HG02885 (cell line): ENCODE measurements around the gene TMEM178B.
"Not testable (repeated sequence)": the region's sequence is repeated elsewhere in the genome, so short reads cannot be mapped to it uniquely, and the experiment has no call there.

Experiments used
- ATAC-seq: cut with Tn5 transposase; IDR thresholded peaks from one replicate; pipeline ENCODE4 v1.9.1; 2021; ENCODE audit warnings: mild to moderate bottlenecking; ENCODE audit not compliant: unreplicated experiment, poor library complexity

The TMEM178B gene

DNA sequence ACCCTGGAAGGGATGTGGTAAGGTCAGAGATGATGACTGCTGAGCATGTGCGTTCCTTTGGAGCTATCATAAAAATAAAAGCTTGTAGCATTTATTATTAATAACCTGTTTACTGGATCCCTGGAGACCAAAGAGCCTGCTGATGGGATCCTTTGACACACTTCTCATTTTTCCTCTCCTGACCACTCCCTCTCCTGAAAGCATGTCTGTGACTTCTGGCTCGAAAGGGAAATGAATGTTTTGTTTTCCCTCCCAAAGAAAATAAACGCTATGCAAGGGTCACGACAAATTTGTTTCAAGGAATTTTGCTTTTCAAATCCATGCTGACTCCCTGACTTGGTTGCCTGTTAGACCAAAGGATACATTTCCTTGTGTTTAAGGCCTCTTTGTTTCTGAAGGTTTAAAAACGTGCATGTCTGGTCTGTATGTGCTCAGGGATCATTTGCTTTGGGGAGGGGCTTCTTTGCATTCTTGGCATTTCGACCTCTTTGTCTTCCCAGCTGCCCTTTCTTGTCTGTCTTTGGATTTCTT is 292.3 kb downstream of the TMEM178B start:
- no peak for ATAC-seq

DNA sequence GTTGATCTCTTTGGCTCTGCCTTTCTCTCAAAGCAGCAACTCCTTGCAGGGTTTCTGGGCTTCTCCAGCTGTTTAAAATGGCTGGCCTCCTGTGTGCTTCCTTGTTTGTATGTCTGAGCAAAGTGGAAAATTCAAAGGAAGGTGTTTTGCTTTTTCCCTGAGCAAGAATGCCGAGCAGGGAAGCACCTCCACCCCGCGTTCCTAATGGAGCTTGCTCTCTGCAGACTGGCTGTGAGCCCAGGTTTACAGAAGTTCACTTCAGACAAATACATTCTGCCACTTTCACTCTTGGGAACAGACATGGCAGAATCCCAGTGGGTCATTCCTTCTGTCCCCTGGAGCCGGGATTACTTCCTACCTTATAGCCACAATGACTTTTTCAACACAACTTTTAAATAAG is 295.6 kb downstream of the TMEM178B start:
- no peak for ATAC-seq

DNA sequence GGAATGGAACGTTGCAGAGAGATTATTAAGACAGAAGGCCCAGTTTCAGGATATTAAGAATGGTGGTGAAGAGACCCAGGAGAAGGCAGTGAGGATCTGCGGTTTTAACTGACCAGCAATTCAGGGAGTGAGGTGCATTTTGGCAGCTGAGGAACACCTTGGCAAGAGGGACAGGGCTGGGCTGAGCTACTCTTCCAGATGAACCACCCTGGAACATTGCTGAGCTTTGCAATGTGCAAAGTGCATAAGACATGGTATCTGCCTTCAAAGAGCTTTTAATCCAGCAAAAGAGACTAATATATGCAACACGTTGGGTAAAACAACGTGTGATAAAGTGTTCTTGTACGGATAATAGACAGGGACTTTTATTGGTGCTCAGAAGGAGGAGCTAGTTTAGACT is 296.3 kb downstream of the TMEM178B start:
- ATAC-seq: no peak

DNA sequence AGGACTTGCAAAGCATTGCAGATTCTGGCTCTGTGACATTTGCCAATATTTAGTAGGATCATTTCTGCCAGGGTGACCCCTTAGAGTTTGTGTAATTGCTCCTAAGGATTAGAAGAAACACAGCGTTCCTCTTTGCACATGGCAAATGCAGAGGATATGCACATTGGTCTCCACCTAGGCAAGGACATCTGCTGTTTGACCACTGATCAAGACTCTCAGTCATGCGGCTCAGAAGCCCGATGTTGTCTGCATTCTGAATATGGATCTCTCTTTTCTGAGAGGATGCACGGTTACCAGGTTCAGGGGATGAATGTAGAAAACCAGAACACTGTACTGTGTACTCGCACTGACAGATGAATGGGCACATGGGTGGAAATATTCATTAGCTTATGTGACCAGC is 296.8 kb downstream of the TMEM178B start:
- ATAC-seq: no peak

DNA sequence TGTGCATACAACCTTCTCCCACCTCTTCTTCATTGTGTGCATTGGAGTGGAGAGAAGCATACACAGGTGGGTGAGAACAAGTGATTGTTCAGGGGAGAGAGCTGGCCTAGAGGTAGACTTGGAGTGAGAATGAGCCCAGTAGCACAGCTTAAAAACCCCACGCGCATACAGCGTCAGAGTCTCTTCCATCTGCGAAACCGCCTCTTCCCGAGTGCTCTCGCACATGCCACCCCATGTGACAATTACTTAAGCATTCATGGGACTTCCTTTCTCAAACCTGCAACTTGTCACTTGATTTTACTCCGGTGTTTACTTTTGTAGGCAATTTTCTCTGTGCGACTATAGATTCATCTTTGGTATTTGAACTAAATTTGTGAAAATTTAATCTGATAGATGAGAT is 300.6 kb downstream of the TMEM178B start:
- no peak for ATAC-seq

DNA sequence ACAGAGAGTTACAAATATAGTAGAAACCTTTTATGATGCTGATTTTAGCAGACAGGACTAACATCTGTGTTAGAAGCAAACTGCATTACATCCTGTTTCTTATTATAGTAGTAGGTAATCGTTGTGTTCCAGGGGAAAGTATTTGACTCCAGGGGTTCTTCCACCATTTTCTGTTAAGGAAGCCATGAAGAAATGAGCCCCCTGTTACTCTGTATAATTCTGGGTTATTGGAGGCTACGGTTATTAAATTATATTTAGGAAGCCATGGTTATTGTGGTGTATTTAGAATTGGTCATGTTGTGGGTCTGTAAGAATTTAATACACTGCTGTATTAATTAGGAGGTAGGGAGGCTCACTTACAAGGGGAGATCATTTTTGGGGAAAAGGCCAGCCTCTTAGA is 301.6 kb downstream of the TMEM178B start:
- no peak for ATAC-seq

DNA sequence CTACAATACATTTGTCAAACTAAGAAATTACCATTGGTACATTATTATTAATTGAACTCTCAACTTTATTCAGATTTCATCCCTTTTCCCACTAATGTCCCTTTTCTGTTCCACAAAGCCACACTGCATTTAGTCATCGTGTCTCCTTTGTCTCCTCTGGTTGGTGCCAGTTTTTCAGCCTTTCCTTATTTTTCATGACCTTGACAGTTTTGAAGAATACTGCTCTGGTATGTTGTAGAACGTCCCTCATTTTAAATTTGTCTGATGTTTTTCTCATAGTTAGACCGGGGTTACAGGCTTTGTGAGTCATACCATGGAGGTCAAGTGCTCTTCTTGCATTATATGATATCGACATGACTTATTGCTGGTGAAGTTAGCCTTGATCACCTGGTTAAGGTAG is 304.0 kb downstream of the TMEM178B start:
- no peak for ATAC-seq

DNA sequence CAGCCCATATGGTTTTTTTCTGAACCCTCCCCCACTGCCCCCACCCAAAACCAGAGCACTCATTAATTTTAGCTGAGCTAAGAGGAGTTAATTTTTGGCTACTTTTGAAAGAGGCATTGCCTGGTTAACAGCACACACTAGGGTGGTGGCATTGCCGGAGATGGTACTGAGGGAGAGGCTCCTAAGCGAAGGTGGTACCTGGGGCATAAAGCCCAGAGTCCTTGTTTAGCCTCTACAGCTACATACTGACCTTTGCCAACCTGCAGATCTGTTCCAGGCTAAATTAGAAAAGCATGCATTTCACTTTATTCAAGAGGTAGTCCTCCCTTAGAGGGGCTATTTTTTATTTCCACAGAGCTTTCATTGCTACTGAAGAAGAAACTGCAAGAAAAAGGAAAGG is 304.5 kb downstream of the TMEM178B start:
- ATAC-seq: no peak

DNA sequence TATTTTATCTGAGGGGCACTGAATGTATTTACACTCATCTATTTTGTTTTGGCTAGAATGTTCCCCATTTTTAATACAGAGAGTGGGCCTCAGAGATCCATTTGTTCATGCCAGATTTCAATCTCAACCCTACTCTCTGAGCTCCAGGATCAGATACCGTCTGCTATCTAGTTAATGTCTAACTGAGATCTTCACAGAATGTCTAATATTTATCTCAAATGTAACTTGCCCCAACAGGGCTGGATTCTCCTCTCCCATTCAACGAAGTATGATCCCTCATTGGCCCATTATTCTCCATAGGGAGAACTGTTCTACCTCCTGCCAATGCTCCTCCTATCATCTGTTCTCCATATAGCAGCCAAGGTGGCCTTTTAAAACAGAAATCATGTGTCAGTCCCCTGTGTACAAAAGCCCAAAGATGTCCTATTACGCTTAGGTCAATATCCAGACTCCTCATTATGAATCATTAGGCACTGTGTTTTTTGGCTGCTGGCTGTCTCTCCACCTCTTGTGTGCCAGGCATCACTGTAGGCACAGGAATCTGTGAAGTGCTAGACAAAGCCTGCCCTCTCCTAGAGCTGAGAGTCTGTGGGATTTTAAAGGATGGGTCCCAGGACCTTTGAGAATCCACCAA is 308.0 kb downstream of the TMEM178B start:
- no peak for ATAC-seq

DNA sequence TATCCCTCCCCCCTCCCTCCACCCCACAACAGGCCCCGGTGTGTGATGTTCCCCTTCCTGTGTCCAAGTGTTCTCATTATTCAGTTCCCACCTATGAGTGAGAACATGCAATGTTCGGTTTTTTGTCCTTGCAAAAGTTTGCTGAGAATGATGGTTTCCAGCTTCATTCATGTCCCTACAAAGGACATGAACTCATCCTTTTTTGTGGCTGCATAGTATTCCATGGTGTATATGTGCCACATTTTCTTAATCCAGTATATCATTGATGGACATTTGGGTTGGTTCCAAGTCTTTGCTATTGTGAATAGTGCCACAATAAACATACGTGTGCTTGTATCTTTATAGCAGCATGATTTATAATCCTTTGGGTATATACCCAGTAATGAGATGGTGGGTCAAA is 309.5 kb downstream of the TMEM178B start:
- ATAC-seq: not testable (repeated sequence)

DNA sequence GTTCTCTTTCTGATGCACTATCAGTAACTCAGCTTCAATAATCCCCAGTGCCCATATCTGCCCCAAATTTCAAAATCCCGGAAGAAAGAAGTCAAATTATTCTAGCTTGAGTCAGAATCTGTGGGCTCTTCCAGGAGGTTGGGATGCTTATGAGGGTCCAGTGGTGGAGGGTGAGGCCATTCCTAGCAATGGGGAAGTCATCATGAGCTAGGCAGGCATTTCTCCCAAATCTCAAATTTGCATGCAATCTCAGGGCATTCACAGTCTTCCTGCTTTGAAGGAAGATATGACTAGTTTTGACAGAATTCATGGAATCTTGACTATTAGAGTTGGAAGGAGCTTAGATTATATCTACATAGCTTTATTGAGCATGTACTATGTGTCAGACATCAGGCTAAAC is 313.0 kb downstream of the TMEM178B start:
- no peak for ATAC-seq

DNA sequence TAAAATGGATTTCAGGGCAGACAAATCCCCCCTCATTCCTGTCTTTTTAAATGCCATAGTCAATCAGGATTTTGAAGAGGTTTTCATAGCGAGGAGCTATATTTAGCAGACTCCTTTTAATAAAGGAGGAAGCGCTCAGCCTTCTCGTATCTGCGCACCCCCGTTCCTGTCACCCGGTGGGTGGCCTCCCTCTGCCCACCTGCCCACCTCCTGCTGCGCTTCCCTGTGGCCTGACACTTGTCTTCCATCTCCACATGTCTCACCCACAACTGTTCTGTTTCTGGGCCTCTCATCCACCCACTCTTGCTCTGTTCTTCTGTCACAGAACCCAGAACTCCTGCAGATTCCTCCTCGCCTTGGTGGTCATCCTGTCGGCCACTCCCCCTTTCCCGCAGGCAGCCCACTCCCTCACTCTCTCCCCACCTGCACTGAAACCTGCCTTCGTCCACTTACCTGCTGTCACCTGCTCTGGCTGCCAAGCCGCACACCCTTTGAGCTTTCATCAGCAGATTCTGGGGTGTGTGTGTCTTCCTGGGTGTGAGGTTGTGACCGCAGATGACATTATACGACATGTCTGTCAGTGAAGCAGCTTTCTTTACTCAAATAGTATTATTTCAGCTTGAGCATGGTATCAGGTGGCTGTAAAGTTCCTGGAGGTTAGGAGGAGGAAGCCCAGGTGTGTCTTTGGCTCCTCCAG is 313.8 kb downstream of the TMEM178B start:
- no peak for ATAC-seq

DNA sequence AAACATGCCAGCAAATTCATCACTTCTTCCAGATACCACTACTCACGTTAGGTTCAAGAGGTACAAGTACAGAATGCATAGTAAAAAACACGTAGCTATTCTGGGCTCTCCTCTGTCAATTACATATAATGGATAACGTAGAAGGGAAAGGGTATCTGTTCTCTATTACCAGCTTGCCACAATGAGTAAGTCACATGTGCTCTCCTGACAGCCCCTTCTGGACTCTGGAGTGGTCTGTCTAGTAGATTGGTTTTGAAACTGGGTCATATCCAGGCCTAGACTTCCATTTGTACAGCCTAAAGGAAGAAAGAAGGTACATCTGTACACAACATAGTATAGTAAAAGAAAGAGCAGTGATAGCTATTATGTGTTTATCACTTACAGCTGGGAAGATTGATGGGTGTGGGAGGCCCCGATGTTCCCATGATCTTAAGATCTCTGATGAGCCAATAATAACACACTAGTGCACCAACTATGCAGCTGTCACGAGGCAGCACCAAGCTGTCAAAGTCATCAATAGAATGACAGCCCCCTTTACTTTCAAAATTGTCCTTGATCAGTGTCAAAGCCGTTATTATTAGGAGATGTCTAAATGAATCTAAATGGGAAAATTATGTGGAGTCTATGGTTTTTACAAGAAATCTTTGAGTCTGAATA is 315.4 kb downstream of the TMEM178B start:
- ATAC-seq: no peak

DNA sequence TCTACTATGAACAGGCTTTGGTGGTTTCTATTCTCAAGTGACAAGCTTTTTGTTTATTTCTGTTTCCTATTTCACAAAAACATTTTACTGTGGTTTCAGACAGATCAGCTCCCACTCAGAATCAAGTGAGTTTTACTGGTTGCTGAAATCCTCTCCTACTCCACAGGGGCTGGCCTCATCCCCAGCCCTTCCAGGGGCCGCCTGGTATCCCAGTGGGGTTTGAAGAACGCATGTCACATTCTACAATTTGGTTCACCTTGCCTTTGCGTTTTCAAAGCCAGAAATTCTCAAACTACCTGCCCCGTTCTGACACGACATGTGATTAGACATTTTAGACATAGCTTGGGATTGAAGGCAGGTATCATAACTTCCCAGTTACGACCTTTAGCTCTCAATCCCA is 316.5 kb downstream of the TMEM178B start:
- no peak for ATAC-seq

DNA sequence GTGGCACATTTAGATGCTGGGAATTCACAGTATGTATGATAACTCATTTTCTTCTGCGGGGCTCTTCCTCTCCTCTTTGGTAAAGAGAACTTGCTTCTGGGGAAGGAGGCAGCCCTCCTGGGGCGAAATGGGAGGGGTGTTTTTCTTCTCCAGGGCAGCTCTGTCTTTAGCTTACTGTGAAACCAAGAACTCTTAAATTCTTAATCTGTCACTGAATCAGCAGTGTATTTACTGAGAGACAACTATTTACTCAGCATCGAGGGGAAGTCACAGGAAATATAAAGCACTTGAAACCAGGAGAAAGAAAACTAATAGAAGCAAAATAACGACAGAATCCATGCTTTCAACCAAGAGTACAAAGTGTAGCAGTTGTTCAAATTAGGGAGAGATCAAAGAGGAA is 319.2 kb downstream of the TMEM178B start:
- no peak for ATAC-seq

DNA sequence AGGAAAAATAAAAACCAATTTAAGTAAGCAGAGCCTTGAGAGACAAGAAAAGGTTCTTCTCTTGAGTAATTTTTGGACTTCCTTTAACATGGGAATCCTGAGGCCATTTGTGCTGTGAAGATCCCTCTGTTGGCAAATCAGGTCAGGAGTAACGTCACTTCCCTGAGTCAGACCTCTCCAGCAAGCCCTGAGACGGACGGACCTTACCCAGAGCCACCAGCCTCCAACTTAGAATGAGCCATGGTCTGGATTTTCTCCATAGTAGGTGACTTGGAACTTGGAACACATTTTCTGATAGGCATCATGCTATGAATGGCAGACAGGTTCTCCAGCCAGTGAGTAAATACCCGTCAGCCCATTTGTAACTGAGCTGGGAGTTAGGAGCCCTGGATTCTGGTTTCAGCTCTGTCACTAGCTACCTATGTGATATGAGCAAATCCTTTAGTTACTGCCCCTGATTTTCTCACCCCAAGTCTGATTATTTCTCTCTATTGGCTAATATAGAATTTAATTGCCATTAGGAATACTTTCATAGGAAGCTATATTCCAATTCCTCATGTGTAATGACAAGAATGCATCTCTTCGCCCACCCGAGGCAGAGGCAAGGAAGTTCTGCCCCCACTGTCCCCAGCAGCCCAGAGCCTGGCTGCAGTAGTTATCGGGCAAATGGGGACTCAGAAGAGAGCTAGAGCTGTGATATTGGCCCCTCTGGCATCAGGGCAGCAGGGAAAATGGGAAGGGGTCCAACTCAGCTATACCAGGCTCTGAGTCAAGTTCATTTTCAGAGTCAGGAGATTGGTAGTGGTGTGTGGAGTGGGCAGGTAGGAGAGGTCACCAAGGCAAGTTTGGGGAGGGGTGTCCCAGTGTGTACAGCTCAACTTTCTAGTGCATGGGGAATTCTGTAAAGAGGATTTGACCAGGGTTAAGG is 323.6 kb downstream of the TMEM178B start:
- no peak for ATAC-seq

DNA sequence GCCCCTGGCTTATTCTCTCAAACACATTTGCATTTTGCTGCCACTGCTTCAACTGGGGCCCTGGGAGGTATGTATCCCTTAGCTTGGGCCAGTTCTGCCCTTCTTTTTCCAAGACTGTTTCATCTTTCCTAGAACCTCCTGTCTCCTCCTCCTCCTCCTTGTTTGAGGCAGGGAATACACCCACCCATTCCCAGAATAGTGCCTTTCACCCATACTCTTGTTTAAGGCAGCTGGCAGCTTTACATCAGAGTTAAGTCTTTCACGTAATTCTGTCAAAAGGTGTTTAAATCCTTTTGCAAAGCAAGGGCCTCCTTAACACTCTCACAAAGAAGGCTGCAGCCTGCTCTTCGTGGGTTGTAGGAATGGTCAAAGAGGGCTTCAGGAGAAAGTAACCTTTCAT is 326.5 kb downstream of the TMEM178B start:
- no peak for ATAC-seq

DNA sequence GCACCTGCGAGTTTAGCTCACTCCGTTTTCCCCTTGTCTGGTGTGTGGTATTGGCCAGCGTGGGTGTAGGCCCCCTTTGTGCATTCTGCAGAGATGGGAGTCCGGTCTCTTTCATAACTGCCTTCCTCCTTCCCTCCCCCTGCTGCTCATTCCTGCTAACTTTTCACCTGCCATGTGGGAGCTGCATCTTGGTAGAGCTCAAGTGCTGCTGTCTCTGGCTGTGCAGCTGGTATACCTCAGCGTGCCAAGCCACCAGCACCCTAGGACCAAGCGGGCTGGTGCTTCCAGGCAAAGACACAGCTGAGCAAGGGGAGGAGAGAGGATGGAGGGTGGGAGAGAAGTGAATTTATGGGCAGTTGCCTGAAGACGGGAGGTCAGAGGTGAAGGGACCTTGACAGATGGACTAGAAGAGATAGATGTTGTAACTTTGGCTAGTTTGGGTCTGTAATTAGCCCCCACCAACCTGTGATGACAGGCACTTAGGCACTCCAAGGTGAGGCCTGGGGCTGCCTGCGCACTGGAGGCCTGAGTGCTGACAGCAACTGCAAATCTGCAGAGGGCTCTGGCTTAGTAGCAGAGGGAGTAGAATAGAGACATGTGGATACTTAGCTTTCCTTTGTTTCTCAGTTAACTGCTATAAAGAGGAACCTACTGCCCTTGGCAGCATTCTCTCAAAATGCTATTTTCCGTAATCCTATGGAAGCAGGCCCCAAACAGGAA is 328.6 kb downstream of the TMEM178B start:
- no peak for ATAC-seq

DNA sequence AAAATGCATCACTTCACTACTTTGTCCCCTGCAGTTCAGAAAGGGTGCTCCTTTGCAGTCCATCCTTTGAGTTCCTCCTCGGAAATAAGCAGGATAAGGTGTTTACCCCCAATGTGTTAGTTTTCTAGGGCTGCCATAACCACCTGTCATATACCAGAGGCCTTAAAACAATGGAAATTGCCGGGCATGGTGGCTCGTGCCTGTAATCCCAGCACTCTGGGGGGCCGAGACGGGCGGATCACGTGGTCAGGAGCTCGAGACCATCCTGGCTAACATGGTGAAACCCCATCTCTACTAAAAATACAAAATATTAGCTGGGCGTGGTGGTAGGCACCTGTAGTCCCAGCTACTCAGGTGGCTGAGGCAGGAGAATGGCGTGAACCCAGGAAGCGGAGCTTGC is 330.0 kb downstream of the TMEM178B start:
- ATAC-seq: not testable (repeated sequence)

DNA sequence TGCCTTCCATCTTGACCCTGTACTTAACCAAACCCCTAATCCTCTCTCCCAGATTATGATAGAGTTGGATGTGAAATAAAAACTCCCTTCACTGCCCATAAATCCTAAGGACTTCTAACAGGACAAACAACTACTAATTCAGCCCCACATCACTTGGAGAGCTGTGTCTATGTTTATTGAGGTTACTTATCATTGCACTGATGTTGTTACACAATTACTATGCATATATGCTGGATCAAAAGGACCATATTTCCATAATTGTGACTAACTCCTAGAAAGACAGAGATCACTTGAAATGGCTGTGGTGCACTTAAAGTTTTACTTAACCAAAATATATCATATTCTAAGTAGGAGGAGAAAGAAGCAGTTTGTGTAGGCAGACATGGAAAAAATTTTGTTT is 332.5 kb downstream of the TMEM178B start:
- ATAC-seq: no peak
